Transverse colon (tissue), 4 donors: ENCODE data around the gene VGF.

ENCODE experiments used
- EP300 ChIP-seq: sonication (generic); formaldehyde crosslinking; IDR thresholded peaks from one replicate; pipeline ENCODE4 v1.6.1; 2017; ENCODE audit warnings: antibody characterized with exemption, low read depth
- POLR2A ChIP-seq: fragments of 450-650 bp; IDR thresholded peaks from one replicate; pipeline ENCODE4 v1.6.1; 2016; ENCODE audit warnings: antibody characterized with exemption, mild to moderate bottlenecking, moderate library complexity
- POLR2AphosphoS5 ChIP-seq, 3 donors: sonication (generic); formaldehyde crosslinking; IDR thresholded peaks; one replicate each; pipeline ENCODE4 v1.6.1; 2016; ENCODE audit warnings: antibody characterized with exemption in 3 of 3
- TF ChIP-seq, protein P1 (sequence below), 5 experiments: fragments of 200-600 bp in 3 of 5; fragments of 450-650 bp in 2 of 5; sonication (generic) in 3 of 5; IDR thresholded peaks; 1 replicate in 2 of 5; 2 replicates in 3 of 5; pipeline ENCODE4 v1.5.1; 2016 to 2017; ENCODE audit warnings: antibody characterized with exemption in 5 of 5, inconsistent platforms in 3 of 5, mild to moderate bottlenecking in 2 of 5, moderate library complexity in 1 of 5

DNA sequence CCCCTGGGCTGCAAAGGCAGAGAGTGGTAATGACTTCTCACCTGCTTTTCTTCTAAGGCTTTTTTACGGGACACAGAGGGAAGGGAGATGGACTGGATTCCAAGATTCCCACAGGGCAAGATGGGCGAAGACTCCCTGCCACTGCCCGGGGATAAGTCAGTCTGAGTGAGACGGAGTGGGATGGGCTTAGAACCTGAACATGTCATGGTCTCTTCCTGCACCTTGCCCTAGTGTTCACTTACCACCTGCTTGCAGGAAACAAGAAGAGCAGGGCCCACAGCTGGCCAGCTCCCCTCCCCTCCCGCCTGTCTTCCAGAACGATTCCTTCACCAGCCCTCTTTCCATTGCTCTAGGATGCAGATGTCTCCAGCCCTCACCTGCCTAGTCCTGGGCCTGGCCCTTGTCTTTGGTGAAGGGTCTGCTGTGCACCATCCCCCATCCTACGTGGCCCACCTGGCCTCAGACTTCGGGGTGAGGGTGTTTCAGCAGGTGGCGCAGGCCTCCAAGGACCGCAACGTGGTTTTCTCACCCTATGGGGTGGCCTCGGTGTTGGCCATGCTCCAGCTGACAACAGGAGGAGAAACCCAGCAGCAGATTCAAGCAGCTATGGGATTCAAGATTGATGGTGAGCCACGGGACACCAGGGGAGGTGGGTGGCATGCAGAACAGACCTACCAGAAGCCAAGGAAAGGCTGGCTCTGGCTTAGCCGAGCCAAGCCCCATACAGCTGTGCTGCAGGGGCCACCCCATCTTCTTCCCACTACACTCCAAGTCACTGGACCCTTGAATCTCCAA is 37.1 kb downstream of the VGF start:
- no peak for TF ChIP-seq POLR2AphosphoS5 (IDR thresholded peaks at IDR 0.05)
- TF ChIP-seq, protein P1, sequence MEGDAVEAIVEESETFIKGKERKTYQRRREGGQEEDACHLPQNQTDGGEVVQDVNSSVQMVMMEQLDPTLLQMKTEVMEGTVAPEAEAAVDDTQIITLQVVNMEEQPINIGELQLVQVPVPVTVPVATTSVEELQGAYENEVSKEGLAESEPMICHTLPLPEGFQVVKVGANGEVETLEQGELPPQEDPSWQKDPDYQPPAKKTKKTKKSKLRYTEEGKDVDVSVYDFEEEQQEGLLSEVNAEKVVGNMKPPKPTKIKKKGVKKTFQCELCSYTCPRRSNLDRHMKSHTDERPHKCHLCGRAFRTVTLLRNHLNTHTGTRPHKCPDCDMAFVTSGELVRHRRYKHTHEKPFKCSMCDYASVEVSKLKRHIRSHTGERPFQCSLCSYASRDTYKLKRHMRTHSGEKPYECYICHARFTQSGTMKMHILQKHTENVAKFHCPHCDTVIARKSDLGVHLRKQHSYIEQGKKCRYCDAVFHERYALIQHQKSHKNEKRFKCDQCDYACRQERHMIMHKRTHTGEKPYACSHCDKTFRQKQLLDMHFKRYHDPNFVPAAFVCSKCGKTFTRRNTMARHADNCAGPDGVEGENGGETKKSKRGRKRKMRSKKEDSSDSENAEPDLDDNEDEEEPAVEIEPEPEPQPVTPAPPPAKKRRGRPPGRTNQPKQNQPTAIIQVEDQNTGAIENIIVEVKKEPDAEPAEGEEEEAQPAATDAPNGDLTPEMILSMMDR (IDR thresholded peaks at IDR 0.05), result no peak
- no peak for TF ChIP-seq EP300
- no peak for TF ChIP-seq POLR2A
